ENCODE data around the gene ZNF710.

DNA sequence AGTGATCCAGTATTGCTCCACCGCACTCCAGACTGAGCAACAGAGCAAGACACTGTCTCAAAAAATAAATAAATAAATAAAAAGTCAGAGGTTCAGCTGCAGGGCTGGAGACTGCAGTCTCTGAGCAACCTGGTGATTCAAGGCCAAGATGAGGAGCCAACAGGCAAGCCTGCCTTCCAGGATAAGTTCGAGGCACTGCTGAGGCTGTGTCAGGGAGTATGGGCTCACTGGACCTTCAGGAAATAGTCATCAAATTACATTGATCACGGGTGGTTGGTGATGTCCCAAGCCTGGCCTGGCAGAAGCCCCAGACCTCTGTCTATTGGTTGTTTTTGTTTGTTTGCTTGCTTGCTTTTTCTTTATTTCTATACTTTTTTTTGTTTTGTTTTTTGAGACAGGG lies 59.7 kb downstream of the ZNF710 start:
- TF ChIP-seq, protein P1, sequence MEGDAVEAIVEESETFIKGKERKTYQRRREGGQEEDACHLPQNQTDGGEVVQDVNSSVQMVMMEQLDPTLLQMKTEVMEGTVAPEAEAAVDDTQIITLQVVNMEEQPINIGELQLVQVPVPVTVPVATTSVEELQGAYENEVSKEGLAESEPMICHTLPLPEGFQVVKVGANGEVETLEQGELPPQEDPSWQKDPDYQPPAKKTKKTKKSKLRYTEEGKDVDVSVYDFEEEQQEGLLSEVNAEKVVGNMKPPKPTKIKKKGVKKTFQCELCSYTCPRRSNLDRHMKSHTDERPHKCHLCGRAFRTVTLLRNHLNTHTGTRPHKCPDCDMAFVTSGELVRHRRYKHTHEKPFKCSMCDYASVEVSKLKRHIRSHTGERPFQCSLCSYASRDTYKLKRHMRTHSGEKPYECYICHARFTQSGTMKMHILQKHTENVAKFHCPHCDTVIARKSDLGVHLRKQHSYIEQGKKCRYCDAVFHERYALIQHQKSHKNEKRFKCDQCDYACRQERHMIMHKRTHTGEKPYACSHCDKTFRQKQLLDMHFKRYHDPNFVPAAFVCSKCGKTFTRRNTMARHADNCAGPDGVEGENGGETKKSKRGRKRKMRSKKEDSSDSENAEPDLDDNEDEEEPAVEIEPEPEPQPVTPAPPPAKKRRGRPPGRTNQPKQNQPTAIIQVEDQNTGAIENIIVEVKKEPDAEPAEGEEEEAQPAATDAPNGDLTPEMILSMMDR (IDR thresholded peaks at IDR 0.05; ENCODE audit: insufficient read depth, low read depth, low read length) = no peak
- no peak for TF ChIP-seq EZH2 (IDR thresholded peaks at IDR 0.05; ENCODE audit: insufficient read depth, low read length)
